ENCODE measurements around the gene METAP2.

GRCh38 chr12:95553197-95553943 lies 79.4 kb downstream of the METAP2 start:
- TF ChIP-seq CTCF (conservative IDR thresholded peaks at IDR 0.05 in 1 of 2, IDR thresholded peaks at IDR 0.05 in 1 of 2; ENCODE audit: extremely low read depth in 1 of 2, insufficient read depth in 1 of 2, low read depth in 1 of 2, low read length in 2 of 2) (no peak), EZH2 (IDR thresholded peaks at IDR 0.05; ENCODE audit: borderline replicate concordance, low read length) (no peak)

All from mammary epithelial cell (primary cell).